K562 (cell line): ENCODE measurements around the gene FAAP100. TPM values are rescaled to one million over a fixed set of nuclear protein-coding genes. Genes with fewer than 3 reads are reported as not detected.
A peak's percentile ranks its signal among the peaks of the same experiment; 100 is the strongest.

Source experiments
- CBFB ChIP-seq: sonication (generic); formaldehyde crosslinking; IDR thresholded peaks from 2 replicates; pipeline ENCODE4 v1.4.0; 2020; ENCODE audit warnings: mild to moderate bottlenecking, missing genetic modification reagents
- CCNT2 ChIP-seq: IDR thresholded peaks from 2 replicates; pipeline ENCODE4 v1.6.1; 2011; ENCODE audit warnings: borderline replicate concordance, low read depth, mild to moderate bottlenecking, moderate library complexity, mixed read lengths, low read length; ENCODE audit not compliant: insufficient read length; ENCODE audit errors: extremely low read depth
- CTBP1 ChIP-seq: fragments of 450-650 bp; IDR thresholded peaks from 2 replicates; pipeline ENCODE4 v1.6.1; 2016; ENCODE audit warnings: borderline replicate concordance
- ELF1 ChIP-seq: fragments of 200-800 bp; sonication (Bioruptor generic); IDR thresholded peaks from 2 replicates; pipeline ENCODE4 v1.6.1; 2016; ENCODE audit warnings: missing genetic modification characterization, missing compliant biosample characterization
- ELF2 ChIP-seq: fragments of 250-450 bp; sonication (Bioruptor Pico); IDR thresholded peaks from 2 replicates; pipeline ENCODE4 v1.5.0; 2021; ENCODE audit warnings: mild to moderate bottlenecking
- FOXK2 ChIP-seq, 2 experiments: fragments of 450-650 bp; IDR thresholded peaks in 1 of 2; conservative IDR thresholded peaks in 1 of 2; 2 replicates each; pipeline ENCODE4 v1.6.1; 2016; ENCODE audit warnings: low read depth in 2 of 2, mild to moderate bottlenecking in 1 of 2
- GABPB1 ChIP-seq: sonication (generic); formaldehyde crosslinking; IDR thresholded peaks from 2 replicates; pipeline ENCODE4 v1.8.0; 2022; ENCODE audit warnings: mild to moderate bottlenecking, missing genetic modification reagents
- GTF2F1 ChIP-seq: IDR thresholded peaks from 2 replicates; pipeline ENCODE4 v1.6.1; 2011; ENCODE audit warnings: low read depth, low read length, improper control_type of control experiment
- HIVEP1 ChIP-seq: fragments of 250-450 bp; sonication (Bioruptor Pico); IDR thresholded peaks from 2 replicates; pipeline ENCODE4 v1.4.0; 2020; ENCODE audit warnings: mild to moderate bottlenecking
- ILF3 ChIP-seq: fragments of 450-650 bp; IDR thresholded peaks from 2 replicates; pipeline ENCODE4 v1.6.1; 2018; ENCODE audit warnings: antibody characterized with exemption, mild to moderate bottlenecking, moderate library complexity, borderline replicate concordance
- KAT7 ChIP-seq: sonication (generic); formaldehyde crosslinking; IDR thresholded peaks from 2 replicates; pipeline ENCODE4 v1.8.0; 2022; ENCODE audit warnings: missing genetic modification reagents, mild to moderate bottlenecking, borderline replicate concordance
- L3MBTL2 ChIP-seq: fragments of 450-650 bp; IDR thresholded peaks from 2 replicates; pipeline ENCODE4 v1.6.1; 2016; ENCODE audit warnings: mild to moderate bottlenecking, moderate library complexity
- LCOR ChIP-seq: sonication (generic); formaldehyde crosslinking; IDR thresholded peaks from 2 replicates; pipeline ENCODE4 v1.8.0; 2022; ENCODE audit warnings: mild to moderate bottlenecking, missing genetic modification reagents
- NFRKB ChIP-seq: fragments of 450-650 bp; IDR thresholded peaks from 2 replicates; pipeline ENCODE4 v1.6.1; 2016; ENCODE audit warnings: low read depth
- POLR2G ChIP-seq: fragments of 200-400 bp; formaldehyde crosslinking; IDR thresholded peaks from 2 replicates; pipeline ENCODE4 v1.6.1; 2017; ENCODE audit warnings: low read depth, mild to moderate bottlenecking, antibody characterized with exemption, low read length, moderate library complexity
- RBM22 ChIP-seq: fragments of 200-400 bp; formaldehyde crosslinking; IDR thresholded peaks from 2 replicates; pipeline ENCODE4 v1.6.1; 2018; ENCODE audit warnings: low read length, low read depth; ENCODE audit not compliant: poor library complexity, severe bottlenecking
- SLC30A9 ChIP-seq: fragments of 250-450 bp; sonication (Bioruptor Pico); IDR thresholded peaks from 2 replicates; pipeline ENCODE4 v1.8.0; 2022; ENCODE audit warnings: mild to moderate bottlenecking, moderate library complexity
- SMAD4 ChIP-seq: fragments of 250-450 bp; sonication (Bioruptor Pico); conservative IDR thresholded peaks from 2 replicates; pipeline ENCODE4 v1.8.0; 2021; ENCODE audit warnings: inconsistent platforms, mild to moderate bottlenecking, moderate library complexity
- SP1 ChIP-seq: sonication (generic); formaldehyde crosslinking; IDR thresholded peaks from 2 replicates; pipeline ENCODE4 v1.8.1; 2022; ENCODE audit warnings: mild to moderate bottlenecking, missing genetic modification reagents
- TAL1 ChIP-seq: fragments of 450-650 bp; IDR thresholded peaks from 2 replicates; pipeline ENCODE4 v1.6.1; 2016; ENCODE audit warnings: mild to moderate bottlenecking
- TEAD4 ChIP-seq, 2 experiments: sonication (generic) in 1 of 2; formaldehyde crosslinking in 1 of 2; IDR thresholded peaks; 2 replicates each; pipeline versions ENCODE4 v1.6.1 to v1.8.0; 2012 to 2022; ENCODE audit warnings: borderline replicate concordance in 1 of 2, inconsistent platforms in 1 of 2, low read length in 1 of 2, mild to moderate bottlenecking in 1 of 2, missing genetic modification reagents in 1 of 2
- ZNF143 ChIP-seq: sonication (generic); formaldehyde crosslinking; IDR thresholded peaks from 2 replicates; pipeline ENCODE4 v1.9.0; 2022; ENCODE audit warnings: mild to moderate bottlenecking, missing genetic modification reagents
- ZNF263 ChIP-seq: sonication (generic); formaldehyde crosslinking; IDR thresholded peaks from 2 replicates; pipeline ENCODE4 v1.8.0; 2022; ENCODE audit warnings: mild to moderate bottlenecking, missing genetic modification reagents, borderline replicate concordance
- ZNF707 ChIP-seq: fragments of 250-450 bp; sonication (Bioruptor Pico); conservative IDR thresholded peaks from 2 replicates; pipeline ENCODE4 v1.8.0; 2022; ENCODE audit warnings: inconsistent platforms, mild to moderate bottlenecking, moderate library complexity
- ZNF717 ChIP-seq: fragments of 250-450 bp; sonication (Bioruptor Pico); IDR thresholded peaks from 2 replicates; pipeline ENCODE4 v1.5.0; 2021
- polyA plus RNA-seq, 8 experiments: library from polyadenylated mRNA; depleted of rRNA in 4 of 8; stranded (reverse) in 5 of 8; unstranded in 3 of 8; fragments of >200 nt; fragmentation: Nextera tagmentation in 2 of 8; fragmentation: Illumina TruSeq in 1 of 8; extraction: Ambion mirVana in 2 of 8; extraction: Trizol in 1 of 8; gene quantifications; 2 replicates each; pipeline versions ENCODE4 v1.2.1 to v1.2.3, GENCODE V29; 2011 to 2014; ENCODE audit warnings: inconsistent platforms in 1 of 8, missing spikeins in 1 of 8
- total RNA-seq, 7 experiments: library from RNA; depleted of rRNA in 6 of 7; stranded (reverse); fragments of >200 nt in 6 of 7; fragmentation: Illumina TruSeq in 2 of 7; extraction: Trizol in 2 of 7; gene quantifications; 2 replicates each; pipeline versions ENCODE4 v1.2.1 to v1.2.3, GENCODE V29; 2011 to 2021; ENCODE audit warnings: low replicate concordance in 1 of 7
- TF ChIP-seq, protein P1 (sequence below): fragments of 450-650 bp; IDR thresholded peaks from 2 replicates; pipeline ENCODE4 v1.6.1; 2016; ENCODE audit warnings: mild to moderate bottlenecking
- TF ChIP-seq, protein P2 (sequence below): fragments of 250-450 bp; sonication (Bioruptor Pico); IDR thresholded peaks from 2 replicates; pipeline ENCODE4 v1.5.0; 2020; ENCODE audit warnings: mild to moderate bottlenecking

Gene FAAP100
- total and polyA plus RNA-seq, 9 of the 15 experiments (the other 6 are each of a cell fraction or from before 2014, with no cell fraction given) = 0.31 to 51.2 (median 12.6) TPM

DNA sequence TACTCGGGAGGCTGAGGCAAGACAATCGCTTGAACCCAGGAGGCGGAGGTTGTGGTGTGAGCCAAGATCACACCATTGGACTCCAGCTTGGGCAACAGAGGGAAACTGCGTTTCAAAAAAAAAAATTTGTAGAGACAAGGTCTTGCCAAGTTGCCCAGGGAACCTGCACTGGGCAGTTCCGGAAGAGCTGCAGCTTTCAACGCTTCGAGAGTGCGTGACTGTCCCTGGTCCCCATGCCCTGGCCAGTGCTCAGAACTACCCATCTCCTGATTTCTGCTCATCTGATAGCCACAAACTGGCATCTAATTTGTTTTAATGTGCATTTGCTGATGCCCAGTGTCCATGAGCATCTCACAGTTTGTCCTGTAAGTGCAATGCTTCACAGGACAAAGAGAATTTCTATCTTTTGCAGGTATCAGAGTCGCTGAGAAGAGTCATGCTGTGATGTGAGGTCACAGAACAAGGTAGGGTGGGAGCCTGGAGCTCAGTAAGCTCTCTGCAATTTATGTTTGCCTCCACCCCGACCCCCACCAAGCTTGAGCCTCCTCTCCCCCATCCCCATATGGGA is 43.4 kb downstream of the FAAP100 start (continued):
- TF ChIP-seq SP1 (CRISPR knock-in tag) (peak; percentile 15; the same call in 1 of the 2 replicates), ZNF263 (0 out of 2 replicates have a peak, but pooled peaks have one; percentile 10), TAL1 (no peak), ZNF143 (CRISPR knock-in tag) (0 out of 2 replicates have a peak, but pooled peaks have one; percentile 18), ILF3 (peak; percentile 70; the same call in 1 of the 2 replicates), NFRKB (no peak), SLC30A9 (no peak), LCOR (CRISPR knock-in tag) (peak; percentile 48; the same call in 1 of the 2 replicates), SMAD4 (CRISPR knock-in tag) (no peak), POLR2G (peak; percentile 46; the same call in 1 of the 2 replicates), ZNF717 (0 out of 2 replicates have a peak, but pooled peaks have one; percentile 24), ELF1 (no peak), L3MBTL2 (no peak), CTBP1 (0 out of 2 replicates have a peak, but pooled peaks have one; percentile 14), GABPB1 (CRISPR knock-in tag) (peak; percentile 48; the same call in 1 of the 2 replicates), ELF2 (CRISPR knock-in tag) (no peak), CCNT2 (peak; percentile 40), CBFB (CRISPR knock-in tag) (no peak), FOXK2 (conservative IDR thresholded peaks at IDR 0.05 in 1 of 2, IDR thresholded peaks at IDR 0.05 in 1 of 2; ENCODE audit: low read depth in 2 of 2) (no peak), KAT7 (CRISPR knock-in tag) (peak; percentile 75; the same call in 1 of the 2 replicates), RBM22 (peak; percentile 15), HIVEP1 (CRISPR knock-in tag) (no peak), GTF2F1 (0 out of 2 replicates have a peak, but pooled peaks have one; percentile 45), ZNF707 (no peak), TEAD4 (IDR thresholded peaks at IDR 0.05; ENCODE audit: low read length) (peak; percentile 19; the same call in 1 of the 2 replicates), TEAD4 (CRISPR knock-in tag; IDR thresholded peaks at IDR 0.05; ENCODE audit: borderline replicate concordance) (no peak)
- TF ChIP-seq, protein P1, sequence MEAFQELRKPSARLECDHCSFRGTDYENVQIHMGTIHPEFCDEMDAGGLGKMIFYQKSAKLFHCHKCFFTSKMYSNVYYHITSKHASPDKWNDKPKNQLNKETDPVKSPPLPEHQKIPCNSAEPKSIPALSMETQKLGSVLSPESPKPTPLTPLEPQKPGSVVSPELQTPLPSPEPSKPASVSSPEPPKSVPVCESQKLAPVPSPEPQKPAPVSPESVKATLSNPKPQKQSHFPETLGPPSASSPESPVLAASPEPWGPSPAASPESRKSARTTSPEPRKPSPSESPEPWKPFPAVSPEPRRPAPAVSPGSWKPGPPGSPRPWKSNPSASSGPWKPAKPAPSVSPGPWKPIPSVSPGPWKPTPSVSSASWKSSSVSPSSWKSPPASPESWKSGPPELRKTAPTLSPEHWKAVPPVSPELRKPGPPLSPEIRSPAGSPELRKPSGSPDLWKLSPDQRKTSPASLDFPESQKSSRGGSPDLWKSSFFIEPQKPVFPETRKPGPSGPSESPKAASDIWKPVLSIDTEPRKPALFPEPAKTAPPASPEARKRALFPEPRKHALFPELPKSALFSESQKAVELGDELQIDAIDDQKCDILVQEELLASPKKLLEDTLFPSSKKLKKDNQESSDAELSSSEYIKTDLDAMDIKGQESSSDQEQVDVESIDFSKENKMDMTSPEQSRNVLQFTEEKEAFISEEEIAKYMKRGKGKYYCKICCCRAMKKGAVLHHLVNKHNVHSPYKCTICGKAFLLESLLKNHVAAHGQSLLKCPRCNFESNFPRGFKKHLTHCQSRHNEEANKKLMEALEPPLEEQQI = no peak
- TF ChIP-seq, protein P2, sequence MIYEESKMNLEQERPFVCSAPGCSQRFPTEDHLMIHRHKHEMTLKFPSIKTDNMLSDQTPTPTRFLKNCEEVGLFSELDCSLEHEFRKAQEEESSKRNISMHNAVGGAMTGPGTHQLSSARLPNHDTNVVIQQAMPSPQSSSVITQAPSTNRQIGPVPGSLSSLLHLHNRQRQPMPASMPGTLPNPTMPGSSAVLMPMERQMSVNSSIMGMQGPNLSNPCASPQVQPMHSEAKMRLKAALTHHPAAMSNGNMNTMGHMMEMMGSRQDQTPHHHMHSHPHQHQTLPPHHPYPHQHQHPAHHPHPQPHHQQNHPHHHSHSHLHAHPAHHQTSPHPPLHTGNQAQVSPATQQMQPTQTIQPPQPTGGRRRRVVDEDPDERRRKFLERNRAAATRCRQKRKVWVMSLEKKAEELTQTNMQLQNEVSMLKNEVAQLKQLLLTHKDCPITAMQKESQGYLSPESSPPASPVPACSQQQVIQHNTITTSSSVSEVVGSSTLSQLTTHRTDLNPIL = 0 out of 2 replicates have a peak, but pooled peaks have one; percentile 49
